Measurements from ENCODE around the gene MAF.

DNA sequence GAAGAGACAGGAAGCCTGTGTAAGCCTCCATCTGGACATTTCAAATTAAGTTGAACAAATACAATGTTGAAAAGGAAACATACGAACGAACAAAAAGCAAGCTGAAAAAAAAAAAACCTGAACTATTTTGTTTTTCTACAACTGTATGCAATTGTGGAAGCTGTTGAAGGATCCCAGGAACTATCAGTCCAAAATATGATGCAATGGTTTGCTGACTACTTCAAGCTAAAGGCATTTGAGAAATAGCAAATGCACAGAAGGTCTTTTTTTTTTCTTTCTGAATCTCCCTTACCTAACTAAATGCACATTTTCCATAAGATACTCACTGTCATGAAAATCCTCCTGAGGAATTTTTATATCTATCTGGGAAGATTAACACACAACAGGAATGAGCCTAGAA lies 40.2 kb downstream of the MAF start:
- TF ChIP-seq POLR2AphosphoS5 (IDR thresholded peaks at IDR 0.05; ENCODE audit: borderline replicate concordance, low read depth, low read length) (no peak), EZH2 (IDR thresholded peaks at IDR 0.05) (no peak), FOXP2 (optimal IDR thresholded peaks at IDR 0.05; ENCODE audit: control extremely low read depth, extremely low read length, insufficient read depth) (no peak)

Measured in SK-N-MC (cell line).